HCT116 (cell line): ENCODE measurements around the gene NPLOC4. TPM values are rescaled to one million over a fixed set of nuclear protein-coding genes. Genes with fewer than 3 reads are reported as not detected.

ENCODE experiments used
- ATAC-seq: fragments of 200-7000 bp; cut with Tn5 transposase; 2 replicates; pipeline ENCODE4 v1.9.1; 2020; ENCODE audit warnings: mild to moderate bottlenecking, moderate library complexity
- BruUV-seq: library from RNA; stranded (reverse); fragments of 400-500 nt; replicated peaks from 2 replicates; lab custom pipeline; 2021; lab: Mats Ljungman, UMichigan
- CTCF ChIA-PET: fragments of 300-600 bp; sonication (Branson Sonifier 250); formaldehyde crosslinking; loops from one replicate; lab custom pipeline; 2021; ENCODE audit warnings: antibody characterized with exemption; lab: Charles Lee
- POLR2A ChIA-PET: fragments of 300-600, 350-600 bp; sonication (Branson Sonifier 250); formaldehyde crosslinking; loops from one replicate; lab custom pipeline; 2021; ENCODE audit warnings: antibody characterized with exemption; lab: Charles Lee
- RAD21 ChIA-PET, 2 experiments: fragments of 300-600 bp; sonication (Branson Sonifier 250); formaldehyde crosslinking; loops; one replicate each; lab custom pipeline; 2023; ENCODE audit warnings: low total read pairs in 2 of 2; ENCODE audit not compliant: uncharacterized antibody in 2 of 2, unreplicated experiment in 2 of 2, low non-redundant PET in 1 of 2; lab: Charles Lee
- DNase-seq: peaks from one replicate; pipeline ENCODE4 v3.0.0-alpha.2; 2010; ENCODE audit warnings: low read depth, low spot score
- H2AFZ ChIP-seq: fragments of 200-600 bp; shearing (Covaris generic), sonication (generic); 2 replicates; pipeline ENCODE4 v1.6.1; 2017; ENCODE audit warnings: low read depth, mixed run types, mixed read lengths, antibody characterized with exemption, low read length; ENCODE audit not compliant: poor library complexity, severe bottlenecking
- H3K27ac ChIP-seq: 2 replicates; pipeline ENCODE4 v1.5.1; 2012; ENCODE audit warnings: low read depth, low read length
- H3K27me3 ChIP-seq: fragments of 200-600 bp; sonication (generic); 2 replicates; pipeline ENCODE4 v1.6.1; 2016; ENCODE audit warnings: mixed run types, low read length, mixed read lengths; ENCODE audit not compliant: insufficient read depth
- H3K36me3 ChIP-seq, 2 experiments: fragments of 200-500 bp in 1 of 2; fragments of 200-600 bp in 1 of 2; sonication (Bioruptor generic) in 1 of 2; sonication (generic) in 1 of 2; 2 replicates each; pipeline versions ENCODE4 v1.5.1 to v1.6.1; 2014 to 2016; ENCODE audit warnings: low read length in 2 of 2, inconsistent platforms in 1 of 2, mixed read lengths in 1 of 2, mixed run types in 1 of 2; ENCODE audit not compliant: insufficient read depth in 2 of 2, control insufficient read depth in 1 of 2
- H3K4me1 ChIP-seq, 2 experiments: fragments of 200-600 bp in 1 of 2; sonication (generic) in 1 of 2; 2 replicates each; pipeline versions ENCODE4 v1.5.1 to v1.6.1; 2012 to 2017; ENCODE audit warnings: low read length in 2 of 2, inconsistent platforms in 1 of 2, mild to moderate bottlenecking in 1 of 2, mixed read lengths in 1 of 2, mixed run types in 1 of 2, moderate library complexity in 1 of 2; ENCODE audit not compliant: insufficient read depth in 2 of 2, control insufficient read depth in 1 of 2
- H3K4me2 ChIP-seq: fragments of 200-600 bp; sonication (generic); 2 replicates; pipeline ENCODE4 v1.6.1; 2017; ENCODE audit warnings: mixed run types, low read length, mixed read lengths
- H3K4me3 ChIP-seq, 2 experiments: fragments of 200-600 bp in 1 of 2; sonication (generic) in 1 of 2; replicated peaks in 1 of 2; 2 replicates each; pipeline ENCODE4 v1.5.1; 2011 to 2016; ENCODE audit warnings: low read length in 2 of 2, control low read depth in 1 of 2, low read depth in 1 of 2, mild to moderate bottlenecking in 1 of 2, mixed read lengths in 1 of 2, mixed run types in 1 of 2
- H3K79me2 ChIP-seq: fragments of 200-600 bp; sonication (generic); 2 replicates; pipeline ENCODE4 v1.6.1; 2017; ENCODE audit warnings: mild to moderate bottlenecking, mixed run types, low read length, moderate library complexity, mixed read lengths; ENCODE audit not compliant: insufficient read depth
- H3K9ac ChIP-seq: fragments of 200-600 bp; sonication (generic); 2 replicates; pipeline ENCODE4 v1.6.1; 2016; ENCODE audit warnings: low read length, mixed read lengths
- H3K9me2 ChIP-seq: fragments of 200-600 bp; sonication (generic), shearing (Covaris generic); 2 replicates; pipeline ENCODE4 v1.6.1; 2017; ENCODE audit warnings: mixed run types, mild to moderate bottlenecking, moderate library complexity; ENCODE audit not compliant: insufficient read depth
- H3K9me3 ChIP-seq, 2 experiments: fragments of 200-500 bp in 1 of 2; fragments of 200-600 bp in 1 of 2; sonication (Bioruptor generic) in 1 of 2; sonication (generic) in 1 of 2; 2 replicates each; pipeline ENCODE4 v1.6.1; 2014 to 2017; ENCODE audit warnings: low read length in 2 of 2, mixed read lengths in 2 of 2, inconsistent platforms in 1 of 2, low read depth in 1 of 2, mild to moderate bottlenecking in 1 of 2, mixed run types in 1 of 2, moderate library complexity in 1 of 2; ENCODE audit not compliant: control insufficient read depth in 1 of 2, insufficient read depth in 1 of 2
- H4K20me1 ChIP-seq: fragments of 200-600 bp; sonication (generic), shearing (Covaris generic); 2 replicates; pipeline ENCODE4 v1.6.1; 2017; ENCODE audit warnings: mixed run types, mild to moderate bottlenecking, moderate library complexity; ENCODE audit not compliant: insufficient read depth
- ATF3 ChIP-seq: IDR thresholded peaks from 2 replicates; pipeline ENCODE4 v1.6.1; 2012
- CBX3 ChIP-seq: IDR thresholded peaks from 2 replicates; pipeline ENCODE4 v1.6.1; 2012; ENCODE audit warnings: low read depth
- CEBPB ChIP-seq: IDR thresholded peaks from 2 replicates; pipeline ENCODE4 v1.6.1; 2012; ENCODE audit warnings: low read depth
- EGR1 ChIP-seq: IDR thresholded peaks from 2 replicates; pipeline ENCODE4 v1.6.1; 2012; ENCODE audit warnings: low read depth
- ELF1 ChIP-seq: IDR thresholded peaks from 2 replicates; pipeline ENCODE4 v1.6.1; 2012; ENCODE audit warnings: low read depth, borderline replicate concordance
- EZH2 ChIP-seq: fragments of 200-600 bp; sonication (generic); IDR thresholded peaks from 2 replicates; pipeline ENCODE4 v1.6.1; 2017; ENCODE audit warnings: antibody characterized with exemption, mixed run types
- EZH2phosphoT487 ChIP-seq: fragments of 200-600 bp; IDR thresholded peaks from 2 replicates; pipeline ENCODE4 v1.6.1; 2018; ENCODE audit warnings: antibody characterized with exemption, borderline replicate concordance
- FOSL1 ChIP-seq: IDR thresholded peaks from 2 replicates; pipeline ENCODE4 v1.6.1; 2012; ENCODE audit warnings: low read depth
- JUND ChIP-seq: IDR thresholded peaks from 2 replicates; pipeline ENCODE4 v1.6.1; 2012
- POLR2A ChIP-seq: IDR thresholded peaks from 2 replicates; pipeline ENCODE4 v1.7.0; 2011; ENCODE audit warnings: borderline replicate concordance; ENCODE audit not compliant: insufficient read depth, insufficient read length; ENCODE audit errors: extremely low read depth
- POLR2AphosphoS5 ChIP-seq: IDR thresholded peaks from 2 replicates; pipeline ENCODE4 v1.6.1; 2011; ENCODE audit warnings: mild to moderate bottlenecking, low read depth, low read length, moderate library complexity
- REST ChIP-seq: IDR thresholded peaks from 2 replicates; pipeline ENCODE4 v1.6.1; 2012; ENCODE audit warnings: low read depth
- SP1 ChIP-seq: IDR thresholded peaks from 2 replicates; pipeline ENCODE4 v1.6.1; 2012; ENCODE audit warnings: low read depth
- SRF ChIP-seq: IDR thresholded peaks from 2 replicates; pipeline ENCODE4 v1.6.1; 2012; ENCODE audit warnings: low read depth
- TCF7L2 ChIP-seq: IDR thresholded peaks from 2 replicates; pipeline ENCODE4 v1.7.0; 2011; ENCODE audit warnings: borderline replicate concordance, inconsistent platforms; ENCODE audit not compliant: insufficient read depth, insufficient read length; ENCODE audit errors: extremely low read depth
- ZNF274 ChIP-seq: fragments of 200-500 bp; sonication (Bioruptor generic); IDR thresholded peaks from 2 replicates; pipeline ENCODE4 v1.6.1; 2014; ENCODE audit warnings: mild to moderate bottlenecking, low read depth, low read length, inconsistent platforms
- intact Hi-C: fragments of 100-400 bp; cut with micrococcal nuclease; formaldehyde crosslinking; loops from 2 replicates; pipeline ENCODE4 v1.10.0; 2022
- total RNA-seq: library from RNA; stranded (reverse); gene quantifications from one replicate; pipeline ENCODE4 v1.2.1, GENCODE V29; 2021; ENCODE audit not compliant: unreplicated experiment

NPLOC4 gene
- total RNA-seq, 1 experiment from 2014 or later: 137 TPM

- RAD21 ChIA-PET: no interaction called here
- Histone ChIP-seq H3K27me3 (no peaks in the 10 kb centered on the region), H3K9me3 (no peaks in the 10 kb centered on the region), H3K4me1 (peaks cover 23 to 69% of the 10 kb centered on the region in 2 experiments), H3K79me2 (peaks cover 66% of the 10 kb centered on the region), H3K27ac (peak overlapping the region; percentile 86), H3K9ac (peak overlapping the region; percentile 90), H3K4me2 (peak overlapping the region; percentile 99), H2AFZ (no peak overlapping the region), H3K9me2 (no peaks in the 10 kb centered on the region), H3K4me3 (peak overlapping the region; percentile 85 to 96), H3K36me3 (peaks cover 19 to 34% of the 10 kb centered on the region in 2 experiments), H4K20me1 (peaks cover 35% of the 10 kb centered on the region; the same call in 1 of the 2 replicates)
- DNase-seq: no peak
- POLR2A ChIA-PET: interaction anchor here (0.6 to 2.4 kb wide), 16 partner anchors 9 to 216 kb away, joined by 3 to 12 read pairs (median 4); partner anchors contain the start of genes ARL16, BAHCC1, FAAP100 and FSCN2
- no peak for TF ChIP-seq POLR2A
- no peak for TF ChIP-seq TCF7L2
- TF ChIP-seq POLR2AphosphoS5: peak; percentile 81
- intact Hi-C loops: no loop called here
- CTCF ChIA-PET: no interaction called here
- BruUV-seq: TSS peak; percentile 70
- ATAC-seq: peak; percentile 1; the same call in 1 of the 2 replicates
These were observed 124.9 kb downstream of the NPLOC4 start for GRCh38 chr17:81511804-81512561.

- Histone ChIP-seq H3K4me1 (peaks cover 21 to 64% of the 10 kb centered on the region in 2 experiments), H3K36me3 (peaks cover 19 to 34% of the 10 kb centered on the region in 2 experiments), H3K9ac (peak overlapping the region; percentile 90), H3K4me2 (peak overlapping the region; percentile 99), H4K20me1 (peaks cover 35% of the 10 kb centered on the region; the same call in 1 of the 2 replicates), H3K9me3 (no peaks in the 10 kb centered on the region), H3K27me3 (no peaks in the 10 kb centered on the region), H3K79me2 (peaks cover 61% of the 10 kb centered on the region), H3K4me3 (peak overlapping the region; percentile 85 to 96), H3K27ac (peak overlapping the region; percentile 86), H3K9me2 (no peaks in the 10 kb centered on the region), H2AFZ (no peak overlapping the region)
- intact Hi-C loops: no loop called here
- no peak for ATAC-seq
- DNase-seq: no peak
- BruUV-seq: no TSS peak
- ChIA-PET RAD21 (no interaction called here), POLR2A (interaction anchor here (0.6 to 2.4 kb wide), 5 partner anchors 8 to 216 kb away, joined by 3 to 12 read pairs (median 4); partner anchors contain the start of genes BAHCC1 and SLC38A10), CTCF (no interaction called here)
- no peak for TF ChIP-seq EZH2phosphoT487
- no peak for TF ChIP-seq REST
- no peak for TF ChIP-seq POLR2AphosphoS5
- no peak for TF ChIP-seq EZH2
- no peak for TF ChIP-seq CEBPB
- no peak for TF ChIP-seq CBX3
- TF ChIP-seq SP1: no peak
- no peak for TF ChIP-seq ELF1
- TF ChIP-seq ZNF274: no peak
- TF ChIP-seq EGR1: no peak
- TF ChIP-seq JUND: no peak
- no peak for TF ChIP-seq FOSL1
- no peak for TF ChIP-seq ATF3
- TF ChIP-seq SRF: no peak
These were observed 125.4 kb downstream of the NPLOC4 start for GRCh38 chr17:81511554-81511803.
